ENCODE data around the gene TCERG1L.

DNA sequence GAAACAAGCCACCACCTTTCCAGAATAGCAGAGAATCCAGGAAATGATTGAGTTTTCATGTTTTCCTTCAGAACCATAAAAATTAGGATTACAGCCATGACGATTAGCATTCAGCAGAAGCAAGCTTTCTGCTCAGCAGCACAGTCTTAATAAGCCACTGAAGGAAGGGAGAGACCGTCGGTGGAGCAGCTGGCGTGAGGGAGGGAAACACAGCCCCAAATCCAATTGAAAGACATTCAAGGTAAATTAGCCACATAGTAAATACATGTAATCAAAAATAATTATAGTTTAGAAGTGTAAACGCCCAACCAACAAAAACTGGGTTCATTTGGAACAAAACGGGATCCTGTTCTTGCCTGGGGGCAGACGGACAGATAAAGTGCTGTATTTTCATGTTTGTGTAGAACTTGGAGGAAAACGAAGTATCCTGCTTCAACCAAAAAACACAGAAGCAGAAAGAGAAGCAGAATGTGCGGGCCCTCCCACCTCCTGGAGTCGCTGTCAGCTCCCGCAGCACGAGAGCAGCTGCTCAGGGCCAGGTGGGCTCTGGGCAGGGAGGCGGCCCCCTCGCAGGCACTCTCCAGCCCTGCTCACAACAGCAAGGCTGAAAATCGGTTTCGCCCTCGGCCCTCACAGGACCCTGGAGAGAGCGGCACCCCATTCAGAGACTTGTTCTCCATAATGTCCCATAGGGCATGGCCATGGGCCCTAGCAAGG is 84.9 kb downstream of the TCERG1L start:
- TF ChIP-seq, protein P1, sequence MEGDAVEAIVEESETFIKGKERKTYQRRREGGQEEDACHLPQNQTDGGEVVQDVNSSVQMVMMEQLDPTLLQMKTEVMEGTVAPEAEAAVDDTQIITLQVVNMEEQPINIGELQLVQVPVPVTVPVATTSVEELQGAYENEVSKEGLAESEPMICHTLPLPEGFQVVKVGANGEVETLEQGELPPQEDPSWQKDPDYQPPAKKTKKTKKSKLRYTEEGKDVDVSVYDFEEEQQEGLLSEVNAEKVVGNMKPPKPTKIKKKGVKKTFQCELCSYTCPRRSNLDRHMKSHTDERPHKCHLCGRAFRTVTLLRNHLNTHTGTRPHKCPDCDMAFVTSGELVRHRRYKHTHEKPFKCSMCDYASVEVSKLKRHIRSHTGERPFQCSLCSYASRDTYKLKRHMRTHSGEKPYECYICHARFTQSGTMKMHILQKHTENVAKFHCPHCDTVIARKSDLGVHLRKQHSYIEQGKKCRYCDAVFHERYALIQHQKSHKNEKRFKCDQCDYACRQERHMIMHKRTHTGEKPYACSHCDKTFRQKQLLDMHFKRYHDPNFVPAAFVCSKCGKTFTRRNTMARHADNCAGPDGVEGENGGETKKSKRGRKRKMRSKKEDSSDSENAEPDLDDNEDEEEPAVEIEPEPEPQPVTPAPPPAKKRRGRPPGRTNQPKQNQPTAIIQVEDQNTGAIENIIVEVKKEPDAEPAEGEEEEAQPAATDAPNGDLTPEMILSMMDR (IDR thresholded peaks at IDR 0.05; ENCODE audit: insufficient read depth, low read length): no peak
- TF ChIP-seq POLR2AphosphoS5 (IDR thresholded peaks at IDR 0.05; ENCODE audit: low read depth) (no peak), REST (IDR thresholded peaks at IDR 0.05; ENCODE audit: insufficient replicate concordance, low read depth) (no peak), GABPA (IDR thresholded peaks at IDR 0.05; ENCODE audit: low read depth) (no peak)
